Tibial nerve (tissue), 4 donors: ENCODE measurements around the gene NDUFA11. TPM values are rescaled to one million over a fixed set of nuclear protein-coding genes. Genes with fewer than 3 reads are reported as not detected.
A peak's percentile ranks its signal among the peaks of the same experiment; 100 is the strongest.

Source experiments
- DNase-seq, 2 donors: peaks; one replicate each; pipeline ENCODE4 v3.0.0-alpha.2; 2019; ENCODE audit warnings: low spot score in 2 of 2
- H3K27ac ChIP-seq, 4 donors: fragments of 200-600 bp; sonication (generic) in 3 of 4; one replicate each; pipeline ENCODE4 v1.5.1; 2017 to 2019; ENCODE audit warnings: mild to moderate bottlenecking in 1 of 4
- H3K27me3 ChIP-seq, 2 donors: fragments of 200-600 bp; sonication (generic) in 1 of 2; one replicate each; pipeline versions ENCODE4 v1.5.1 to v1.6.0; 2017 to 2019
- H3K36me3 ChIP-seq, 3 donors: fragments of 200-600 bp; sonication (generic); one replicate each; pipeline ENCODE4 v1.5.1; 2018 to 2019
- H3K4me1 ChIP-seq, 4 donors: fragments of 200-600 bp; sonication (generic) in 3 of 4; one replicate each; pipeline ENCODE4 v1.5.1; 2017 to 2019
- H3K4me3 ChIP-seq, 4 donors: fragments of 200-600 bp; sonication (generic) in 3 of 4; one replicate each; pipeline ENCODE4 v1.5.1; 2017 to 2019; ENCODE audit warnings: mild to moderate bottlenecking in 1 of 4, moderate library complexity in 1 of 4
- H3K9me3 ChIP-seq, 4 donors: fragments of 200-600 bp; sonication (generic) in 3 of 4; one replicate each; pipeline ENCODE4 v1.5.1; 2017 to 2019
- EP300 ChIP-seq, 2 donors: sonication (generic); formaldehyde crosslinking; IDR thresholded peaks; one replicate each; pipeline ENCODE4 v1.6.1; 2017; ENCODE audit warnings: antibody characterized with exemption in 2 of 2, mild to moderate bottlenecking in 1 of 2
- POLR2A ChIP-seq, 2 donors: fragments of 450-650 bp; IDR thresholded peaks; one replicate each; pipeline ENCODE4 v1.6.1; 2017; ENCODE audit warnings: antibody characterized with exemption in 2 of 2, mild to moderate bottlenecking in 2 of 2, moderate library complexity in 2 of 2
- WGBS, 2 donors: methylation state at CpG; one replicate each; pipeline ENCODE4 v1.1.5; 2018; 5-methylcytosine and 5-hydroxymethylcytosine counted together
- total RNA-seq, 4 donors: library from RNA; depleted of rRNA; stranded (reverse); fragments of >200 nt; gene quantifications; one replicate each; pipeline ENCODE4 v1.1.0, GENCODE V29; 2016
- TF ChIP-seq, protein P1 (sequence below), 5 experiments: fragments of 200-600 bp in 3 of 5; fragments of 450-650 bp in 2 of 5; sonication (generic) in 3 of 5; IDR thresholded peaks; one replicate each; pipeline ENCODE4 v1.5.1; 2016 to 2019; ENCODE audit warnings: antibody characterized with exemption in 5 of 5, mild to moderate bottlenecking in 3 of 5, moderate library complexity in 2 of 5

Gene NDUFA11
- total RNA-seq, 4 donors from 2014 or later, result 184 to 350 (median 216) TPM

DNA sequence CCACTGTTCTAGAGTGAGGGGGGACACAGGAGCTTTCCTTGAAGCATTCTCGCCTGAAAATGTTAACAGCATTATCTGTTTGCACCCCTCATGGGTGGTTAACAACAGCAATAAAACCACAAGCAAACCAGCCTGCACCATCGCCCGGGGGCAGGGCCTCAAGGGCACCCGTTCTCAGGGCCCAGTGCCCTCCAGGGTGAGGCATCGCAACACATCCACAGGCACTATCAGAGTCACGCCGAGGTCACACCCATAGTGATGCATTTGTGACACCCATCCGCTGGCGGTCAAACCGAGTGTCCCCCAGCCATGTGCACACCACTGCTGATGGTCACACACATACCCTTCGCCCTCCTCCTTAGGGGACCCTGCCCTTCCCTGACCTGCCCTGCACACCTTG lies 37.8 kb downstream of the NDUFA11 start:
- no peak overlapping the region for H3K27ac ChIP-seq
- H3K4me3 ChIP-seq, result no peak overlapping the region
- H3K4me1 ChIP-seq, result no peaks in the 10 kb centered on the region
- no peaks in the 10 kb centered on the region for H3K9me3 ChIP-seq
- DNase-seq, result no peak
- 61 to 69% methylated on average over 10 to 11 of the region's 11 CpGs for WGBS, 2 donors
- peaks cover 0 to 1% of the 10 kb centered on the region in 2 donors for H3K27me3 ChIP-seq
- TF ChIP-seq, protein P1, sequence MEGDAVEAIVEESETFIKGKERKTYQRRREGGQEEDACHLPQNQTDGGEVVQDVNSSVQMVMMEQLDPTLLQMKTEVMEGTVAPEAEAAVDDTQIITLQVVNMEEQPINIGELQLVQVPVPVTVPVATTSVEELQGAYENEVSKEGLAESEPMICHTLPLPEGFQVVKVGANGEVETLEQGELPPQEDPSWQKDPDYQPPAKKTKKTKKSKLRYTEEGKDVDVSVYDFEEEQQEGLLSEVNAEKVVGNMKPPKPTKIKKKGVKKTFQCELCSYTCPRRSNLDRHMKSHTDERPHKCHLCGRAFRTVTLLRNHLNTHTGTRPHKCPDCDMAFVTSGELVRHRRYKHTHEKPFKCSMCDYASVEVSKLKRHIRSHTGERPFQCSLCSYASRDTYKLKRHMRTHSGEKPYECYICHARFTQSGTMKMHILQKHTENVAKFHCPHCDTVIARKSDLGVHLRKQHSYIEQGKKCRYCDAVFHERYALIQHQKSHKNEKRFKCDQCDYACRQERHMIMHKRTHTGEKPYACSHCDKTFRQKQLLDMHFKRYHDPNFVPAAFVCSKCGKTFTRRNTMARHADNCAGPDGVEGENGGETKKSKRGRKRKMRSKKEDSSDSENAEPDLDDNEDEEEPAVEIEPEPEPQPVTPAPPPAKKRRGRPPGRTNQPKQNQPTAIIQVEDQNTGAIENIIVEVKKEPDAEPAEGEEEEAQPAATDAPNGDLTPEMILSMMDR (IDR thresholded peaks at IDR 0.05), result no peak
- no peak for TF ChIP-seq POLR2A (IDR thresholded peaks at IDR 0.05)
- H3K36me3 ChIP-seq, result no peaks in the 10 kb centered on the region

- WGBS, 2 donors, result 80 to 83% methylated on average over 10 to 14 of the region's 14 CpGs
- no peak overlapping the region for H3K4me3 ChIP-seq
- H3K36me3 ChIP-seq, result no peaks in the 10 kb centered on the region
- no peaks in the 10 kb centered on the region for H3K9me3 ChIP-seq
- peaks cover 0 to 7% of the 10 kb centered on the region in 2 donors for H3K27me3 ChIP-seq
- TF ChIP-seq POLR2A (IDR thresholded peaks at IDR 0.05) (no peak), EP300 (IDR thresholded peaks at IDR 0.05) (no peak)
- TF ChIP-seq, protein P1 (IDR thresholded peaks at IDR 0.05), result peak in 2 of 5 experiments; percentile 16 to 24
- H3K4me1 ChIP-seq, result no peaks in the 10 kb centered on the region
- no peak for DNase-seq
- no peak overlapping the region for H3K27ac ChIP-seq
Measured at GRCh38 chr19:5864725-5865486, 38.7 kb downstream of the NDUFA11 start.

DNA sequence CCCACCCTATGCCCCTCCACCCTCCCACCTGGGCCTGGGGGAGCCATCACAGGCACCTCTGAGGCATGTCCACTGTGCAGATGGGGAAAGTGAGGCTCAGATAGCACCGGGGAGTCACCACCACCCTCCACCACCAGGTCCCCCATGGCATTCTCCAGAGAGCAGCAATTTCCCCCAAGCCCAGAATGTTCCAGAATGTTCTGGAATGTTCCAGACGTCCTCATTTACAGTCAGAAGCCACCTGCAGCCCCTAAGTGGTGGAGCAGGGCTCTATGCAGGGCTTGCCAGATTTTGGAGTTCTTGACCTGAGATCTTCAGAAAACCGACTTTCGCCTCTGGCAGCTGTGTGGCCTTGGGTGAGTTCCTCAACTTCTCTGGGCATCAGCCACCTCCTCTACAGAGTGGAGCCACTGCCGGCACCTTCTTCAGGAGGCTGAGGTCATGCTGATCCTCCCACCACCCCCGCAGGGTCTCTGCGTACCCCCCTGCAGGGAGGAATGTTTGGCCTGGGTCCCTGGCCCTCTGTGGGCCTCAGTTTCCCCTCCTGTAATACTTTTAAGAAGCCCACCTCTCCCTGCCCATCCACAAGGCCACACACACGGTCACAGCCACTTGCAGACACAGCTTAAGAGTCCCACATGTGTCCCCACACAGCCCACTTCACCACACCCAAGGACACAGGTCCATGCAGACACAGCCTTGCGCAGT lies 39.4 kb downstream of the NDUFA11 start:
- no peak overlapping the region for H3K4me3 ChIP-seq
- no peak for TF ChIP-seq POLR2A (IDR thresholded peaks at IDR 0.05)
- TF ChIP-seq, protein P1 (IDR thresholded peaks at IDR 0.05), result no peak
- no peak for TF ChIP-seq EP300 (IDR thresholded peaks at IDR 0.05)
- WGBS, 2 donors, result 79 to 82% methylated on average over 9 of the region's 9 CpGs
- H3K36me3 ChIP-seq, result no peaks in the 10 kb centered on the region
- H3K4me1 ChIP-seq, result no peaks in the 10 kb centered on the region
- no peak overlapping the region for H3K27ac ChIP-seq
- no peak for DNase-seq
- H3K9me3 ChIP-seq, result no peaks in the 10 kb centered on the region
- H3K27me3 ChIP-seq, result peaks cover 0 to 10% of the 10 kb centered on the region in 2 donors

GRCh38 chr19:5863030-5863665 lies 40.4 kb downstream of the NDUFA11 start:
- WGBS, 2 donors, result 72 to 74% methylated on average over 9 to 10 of the region's 11 CpGs
- no peaks in the 10 kb centered on the region for H3K36me3 ChIP-seq
- H3K4me3 ChIP-seq, result no peak overlapping the region
- TF ChIP-seq EP300 (IDR thresholded peaks at IDR 0.05) (no peak), POLR2A (IDR thresholded peaks at IDR 0.05) (no peak)
- TF ChIP-seq, protein P1 (IDR thresholded peaks at IDR 0.05), result no peak
- no peak for DNase-seq
- H3K9me3 ChIP-seq, result no peaks in the 10 kb centered on the region
- no peak overlapping the region for H3K27ac ChIP-seq
- no peaks in the 10 kb centered on the region for H3K4me1 ChIP-seq
- H3K27me3 ChIP-seq, result peaks cover 0 to 10% of the 10 kb centered on the region in 2 donors
